ENCODE measurements around the gene C11orf58.

- TF ChIP-seq EP300 (IDR thresholded peaks at IDR 0.05; ENCODE audit: low read depth): no peak
- TF ChIP-seq CTCF (IDR thresholded peaks at IDR 0.05): no peak
These were observed 45.6 kb downstream of the C11orf58 start for GRCh38 chr11:16784097-16784496.

All from transverse colon (tissue), 3 donors.